ENCODE data around the gene PCGF1. TPM values are rescaled to one million over a fixed set of nuclear protein-coding genes. Genes with fewer than 3 reads are reported as not detected.

The PCGF1 gene
- total RNA-seq, 1 experiment from 2014 or later: 39.9 TPM

DNA sequence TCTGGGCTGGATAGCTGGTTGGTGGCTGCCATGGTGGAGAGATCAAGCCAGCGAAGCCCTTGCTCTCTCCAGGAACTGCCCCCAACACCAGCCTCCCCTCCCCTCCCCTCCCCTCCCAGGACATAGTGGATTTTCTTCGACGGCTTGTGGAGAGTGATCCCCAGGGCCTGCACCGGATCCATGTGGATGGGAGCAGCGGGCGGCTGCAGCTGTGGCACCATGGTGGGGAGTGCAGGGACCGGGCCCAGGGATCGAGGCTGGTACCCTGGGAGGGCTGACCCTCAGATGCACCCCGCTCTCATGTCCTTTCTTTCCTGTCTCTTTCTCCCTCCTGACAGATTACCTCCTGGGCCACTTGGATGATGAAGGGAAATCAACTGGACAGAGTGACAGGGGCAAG lies 17.6 kb downstream of the PCGF1 start:
- DNase-seq (ENCODE audit: low read depth, low spot score) (no peak), ATAC-seq (no peak)
- Histone ChIP-seq H3K27me3 (ENCODE audit: insufficient read depth, low read length) (no peaks in the 10 kb centered on the region), H3K9ac (ENCODE audit: low read length) (no peak overlapping the region), H3K27ac (ENCODE audit: low read depth, low read length) (no peak overlapping the region), H3K4me1 (ENCODE audit: control insufficient read depth in 1 of 2, insufficient read depth in 2 of 2, low read length in 2 of 2) (peaks cover 0 to 8% of the 10 kb centered on the region in 2 experiments; a peak in 1 of 4 replicates), H3K4me3 (replicated peaks in 1 of 2; ENCODE audit: low read depth in 1 of 2, low read length in 2 of 2) (no peak overlapping the region), H3K9me3 (ENCODE audit: control insufficient read depth in 1 of 2, insufficient read depth in 1 of 2, low read depth in 1 of 2, low read length in 2 of 2) (no peaks in the 10 kb centered on the region), H3K9me2 (ENCODE audit: insufficient read depth) (no peaks in the 10 kb centered on the region), H3K79me2 (ENCODE audit: insufficient read depth, low read length) (no peaks in the 10 kb centered on the region; the same call in 1 of the 2 replicates), H4K20me1 (ENCODE audit: insufficient read depth) (no peaks in the 10 kb centered on the region), H2AFZ (ENCODE audit: low read depth, low read length, poor library complexity, severe bottlenecking) (no peak overlapping the region), H3K36me3 (ENCODE audit: control insufficient read depth in 1 of 2, insufficient read depth in 2 of 2, low read length in 2 of 2) (peaks cover 8 to 17% of the 10 kb centered on the region in 2 experiments; a peak in 3 of 4 replicates), H3K4me2 (ENCODE audit: low read length) (no peak overlapping the region)
- ChIA-PET CTCF (no interaction called here), POLR2A (interaction anchor here (1.1 kb wide), 1 partner anchor 40 kb away, joined by 3 read pairs; no protein-coding TSS in a partner anchor), RAD21 (ENCODE audit: low non-redundant PET in 1 of 2, low total read pairs in 2 of 2, uncharacterized antibody in 2 of 2, unreplicated experiment in 2 of 2) (no interaction called here)
- intact Hi-C loops (cut with micrococcal nuclease): no loop called here
- no TSS peak for BruUV-seq (replicated peaks)
- no peak for TF ChIP-seq SIN3A (IDR thresholded peaks at IDR 0.05; ENCODE audit: low read depth)
- no peak for TF ChIP-seq CEBPB (IDR thresholded peaks at IDR 0.05; ENCODE audit: low read depth)
- TF ChIP-seq YY1 (IDR thresholded peaks at IDR 0.05; ENCODE audit: extremely low read depth, insufficient replicate concordance, low read depth, low read length): no peak
- TF ChIP-seq FOSL1 (IDR thresholded peaks at IDR 0.05; ENCODE audit: low read depth): no peak
- no peak for TF ChIP-seq CTCF (IDR thresholded peaks at IDR 0.05 in 2 of 3, conservative IDR thresholded peaks at IDR 0.05 in 1 of 3; ENCODE audit: borderline replicate concordance in 1 of 3, insufficient read depth in 1 of 3, low read depth in 2 of 3, low read length in 2 of 3)
- no peak for TF ChIP-seq EZH2 (IDR thresholded peaks at IDR 0.05)
- TF ChIP-seq SRF (IDR thresholded peaks at IDR 0.05; ENCODE audit: low read depth): no peak
- no peak for TF ChIP-seq ZBTB33 (IDR thresholded peaks at IDR 0.05; ENCODE audit: extremely low read depth, insufficient replicate concordance, low read length)
- TF ChIP-seq JUND (IDR thresholded peaks at IDR 0.05): no peak
